SK-N-SH treated with all-trans-retinoic acid at 6 μM for 48 hours (cell line): ENCODE data around the gene AGBL5.

Experiments
- ATAC-seq: fragments of 200-7000 bp; cut with Tn5 transposase; 3 replicates; pipeline ENCODE4 v1.9.1; 2020; ENCODE audit warnings: mild to moderate bottlenecking, moderate library complexity
- GLIS3 ChIP-seq: fragments of 250-450 bp; sonication (Bioruptor Pico); IDR thresholded peaks from 2 replicates; pipeline ENCODE4 v1.5.0; 2020; ENCODE audit warnings: mild to moderate bottlenecking, moderate library complexity
- ISL1 ChIP-seq: fragments of 250-450 bp; sonication (Bioruptor Pico); IDR thresholded peaks from 2 replicates; pipeline ENCODE4 v2.1.2; 2022; ENCODE audit warnings: mild to moderate bottlenecking, moderate library complexity
- PPARA ChIP-seq: fragments of 250-450 bp; sonication (Bioruptor Pico); IDR thresholded peaks from 2 replicates; pipeline ENCODE4 v1.5.0; 2020; ENCODE audit warnings: mild to moderate bottlenecking, borderline replicate concordance
- SNAI2 ChIP-seq: fragments of 250-450 bp; sonication (Bioruptor Pico); IDR thresholded peaks from 2 replicates; pipeline ENCODE4 v1.5.0; 2020; ENCODE audit warnings: mild to moderate bottlenecking, moderate library complexity
- TCF4 ChIP-seq: fragments of 250-450 bp; sonication (Bioruptor Pico); IDR thresholded peaks from 2 replicates; pipeline ENCODE4 v1.8.0; 2021; ENCODE audit warnings: mild to moderate bottlenecking, moderate library complexity, borderline replicate concordance
- TSHZ2 ChIP-seq: fragments of 250-450 bp; sonication (Bioruptor Pico); IDR thresholded peaks from 2 replicates; pipeline ENCODE4 v1.5.0; 2020; ENCODE audit warnings: mild to moderate bottlenecking, moderate library complexity
- ZC3H10 ChIP-seq: fragments of 250-450 bp; sonication (Bioruptor Pico); IDR thresholded peaks from 2 replicates; pipeline ENCODE4 v1.5.1; 2021; ENCODE audit warnings: mild to moderate bottlenecking, moderate library complexity
- ZFP30 ChIP-seq: fragments of 450-650 bp; formaldehyde crosslinking; IDR thresholded peaks from 2 replicates; pipeline ENCODE4 v1.5.0; 2022; ENCODE audit warnings: mild to moderate bottlenecking, moderate library complexity
- ZNF565 ChIP-seq: fragments of 450-650 bp; formaldehyde crosslinking; conservative IDR thresholded peaks from 2 replicates; pipeline ENCODE4 v1.5.0; 2020; ENCODE audit warnings: low read depth, mild to moderate bottlenecking, moderate library complexity
- TF ChIP-seq, protein P1 (sequence below): fragments of 250-450 bp; sonication (Bioruptor Pico); IDR thresholded peaks from 2 replicates; pipeline ENCODE4 v1.5.1; 2021; ENCODE audit warnings: mild to moderate bottlenecking, moderate library complexity

The AGBL5 gene

DNA sequence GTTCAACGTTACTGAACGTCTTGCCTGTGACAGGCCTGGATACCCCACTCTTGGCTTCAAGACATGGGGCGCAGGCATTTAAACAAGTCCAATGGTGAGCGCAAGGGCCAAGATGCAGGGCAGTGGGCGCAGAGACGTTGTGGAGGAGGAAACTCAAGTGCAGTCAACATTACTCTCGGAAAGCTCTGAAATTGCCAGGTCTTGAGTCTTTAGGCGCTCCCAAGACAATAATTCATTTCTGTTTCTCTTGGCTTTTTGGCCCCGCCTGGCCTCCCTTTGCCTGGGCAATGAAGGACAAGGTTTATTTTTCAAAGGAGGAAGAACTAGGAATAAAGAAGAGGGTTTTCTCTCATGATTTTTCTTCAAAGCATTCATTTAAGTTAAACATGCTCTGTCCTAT is 32.0 kb upstream of the AGBL5 start (continued):
- TF ChIP-seq GLIS3 (no peak), TSHZ2 (CRISPR knock-in tag) (no peak)
- TF ChIP-seq, protein P1, sequence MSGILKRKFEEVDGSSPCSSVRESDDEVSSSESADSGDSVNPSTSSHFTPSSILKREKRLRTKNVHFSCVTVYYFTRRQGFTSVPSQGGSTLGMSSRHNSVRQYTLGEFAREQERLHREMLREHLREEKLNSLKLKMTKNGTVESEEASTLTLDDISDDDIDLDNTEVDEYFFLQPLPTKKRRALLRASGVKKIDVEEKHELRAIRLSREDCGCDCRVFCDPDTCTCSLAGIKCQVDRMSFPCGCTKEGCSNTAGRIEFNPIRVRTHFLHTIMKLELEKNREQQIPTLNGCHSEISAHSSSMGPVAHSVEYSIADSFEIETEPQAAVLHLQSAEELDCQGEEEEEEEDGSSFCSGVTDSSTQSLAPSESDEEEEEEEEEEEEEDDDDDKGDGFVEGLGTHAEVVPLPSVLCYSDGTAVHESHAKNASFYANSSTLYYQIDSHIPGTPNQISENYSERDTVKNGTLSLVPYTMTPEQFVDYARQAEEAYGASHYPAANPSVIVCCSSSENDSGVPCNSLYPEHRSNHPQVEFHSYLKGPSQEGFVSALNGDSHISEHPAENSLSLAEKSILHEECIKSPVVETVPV, result no peak

DNA sequence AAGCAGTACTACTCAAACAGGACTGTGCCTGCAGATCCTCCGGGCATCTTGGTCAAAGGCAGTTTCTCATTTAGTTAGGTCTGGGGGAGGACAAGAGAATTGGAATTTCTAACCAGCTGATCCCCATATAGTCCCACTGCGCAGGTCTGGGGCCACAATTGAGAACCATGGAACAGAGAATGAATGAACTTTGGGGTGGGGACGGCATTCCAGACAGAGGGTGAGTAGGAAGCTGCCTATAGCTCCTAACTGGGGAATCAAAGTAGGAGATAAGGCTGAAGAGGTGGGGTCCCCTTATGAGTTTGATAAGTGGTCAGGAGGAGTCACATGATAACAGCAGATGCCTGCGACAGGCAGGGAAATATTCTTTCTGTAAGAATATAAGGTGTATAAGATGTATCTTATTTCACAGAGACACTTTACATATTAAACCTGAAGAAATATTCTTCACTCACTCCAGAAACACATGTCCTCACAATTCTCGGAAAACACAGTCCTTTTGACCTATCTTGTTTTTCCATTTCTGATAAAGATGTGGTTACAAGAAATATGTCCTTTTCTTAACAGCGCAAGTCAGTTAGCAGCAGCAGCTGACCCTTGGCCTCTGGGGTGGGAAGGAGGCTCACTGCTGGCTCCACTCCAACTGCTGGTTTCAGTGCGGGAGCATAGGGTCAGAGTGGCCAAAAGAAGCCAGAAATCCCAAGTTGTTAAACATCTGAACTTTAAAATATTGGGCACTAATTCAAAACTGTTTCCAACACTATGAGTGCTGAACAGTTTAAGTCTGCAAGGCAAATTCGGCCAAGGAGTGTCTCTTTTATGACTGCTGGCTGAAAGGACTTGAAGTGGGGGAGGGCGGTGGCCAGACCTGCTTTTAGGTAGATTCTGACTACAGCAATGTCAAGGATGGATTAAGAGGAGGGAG is 31.3 kb upstream of the AGBL5 start:
- ATAC-seq, result no peak
- TF ChIP-seq SNAI2 (CRISPR knock-in tag) (no peak), ISL1 (CRISPR knock-in tag) (no peak)

- ATAC-seq, result peak; percentile 65
- TF ChIP-seq TSHZ2 (CRISPR knock-in tag) (no peak), ZC3H10 (CRISPR knock-in tag) (no peak), GLIS3 (no peak), ISL1 (CRISPR knock-in tag) (peak; percentile 14; the same call in 1 of the 2 replicates)
Measured at GRCh38 chr2:27021253-27022049, 30.0 kb upstream of the AGBL5 start.

DNA sequence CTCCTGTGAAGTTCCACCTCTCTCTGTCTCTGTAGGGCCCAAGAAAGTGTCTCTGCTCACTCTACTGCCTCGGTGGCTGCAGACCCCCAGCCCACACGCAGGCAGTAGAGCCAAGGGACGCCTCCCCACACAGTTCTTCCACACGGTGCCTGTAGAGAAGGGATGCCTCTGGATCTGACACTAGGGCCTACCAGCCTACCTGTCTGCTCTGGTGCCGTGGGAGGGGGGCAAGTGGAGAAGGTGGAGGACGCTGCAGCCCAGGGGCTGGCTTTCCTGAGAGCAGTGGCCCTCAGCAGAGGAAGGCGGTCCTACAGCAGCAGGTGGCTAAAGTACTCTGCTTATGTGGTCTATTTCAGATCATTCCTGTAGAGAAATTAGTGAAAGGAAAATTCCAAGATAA is 27.7 kb upstream of the AGBL5 start:
- ATAC-seq, result no peak

More for the DNA sequence above, 27.7 kb upstream of the AGBL5 start:
- TF ChIP-seq SNAI2 (CRISPR knock-in tag), result no peak
- no peak for TF ChIP-seq PPARA
- TF ChIP-seq ZNF565 (CRISPR knock-in tag), result no peak
- no peak for TF ChIP-seq ZFP30 (CRISPR knock-in tag)
- no peak for TF ChIP-seq TSHZ2 (CRISPR knock-in tag)
- TF ChIP-seq TCF4, result no peak
